Astrocyte of the cerebellum (primary cell): ENCODE measurements around the gene FAM118A.
"Not testable (repeated sequence)": the region's sequence is repeated elsewhere in the genome, so short reads cannot be mapped to it uniquely, and the experiment has no call there.

Source experiments
- DNase-seq: peaks from one replicate; pipeline ENCODE4 v3.0.0-alpha.2; 2011; ENCODE audit warnings: low read depth
- H3K4me3 ChIP-seq: 2 replicates; pipeline ENCODE4 v1.5.1; 2011; ENCODE audit warnings: mild to moderate bottlenecking, low read depth, low read length, moderate library complexity
- CTCF ChIP-seq: IDR thresholded peaks from 2 replicates; pipeline ENCODE4 v1.5.1; 2012; ENCODE audit warnings: low read length, low read depth, moderate library complexity, mild to moderate bottlenecking; ENCODE audit errors: missing control alignments
- in situ Hi-C: cut with HindIII; loops from 2 replicates; pipeline ENCODE4 v1.10.0; 2017; ENCODE audit warnings: low sequenced_read_pairs

The FAM118A gene

GRCh38 chr22:45272498-45272897 lies 37.2 kb upstream of the FAM118A start:
- no peak for TF ChIP-seq CTCF
- no peak overlapping the region for H3K4me3 ChIP-seq
- in situ Hi-C loops = loop anchor here (5.0 kb wide), 3 partner anchors 60 to 280 kb away; no protein-coding TSS in a partner anchor
- no peak for DNase-seq

- TF ChIP-seq CTCF = no peak
- no peak for DNase-seq
- in situ Hi-C loops = loop anchor here (5.0 kb wide), 3 partner anchors 59 to 279 kb away; no protein-coding TSS in a partner anchor
Measured at GRCh38 chr22:45273452-45274075, 36.2 kb upstream of the FAM118A start.

GRCh38 chr22:45276507-45277105 lies 33.1 kb upstream of the FAM118A start:
- in situ Hi-C loops = loop anchor here (5.0 kb wide), 1 partner anchor 151 kb away; no protein-coding TSS in a partner anchor
- DNase-seq = no peak
- TF ChIP-seq CTCF = no peak

More at GRCh38 chr22:45273452-45274075, 36.2 kb upstream of the FAM118A start:
- no peak overlapping the region for H3K4me3 ChIP-seq

GRCh38 chr22:45277720-45278119 lies 32.0 kb upstream of the FAM118A start:
- DNase-seq, H3K4me3 ChIP-seq: not testable (repeated sequence)
- in situ Hi-C loops = loop anchor here (5.0 kb wide), 1 partner anchor 150 kb away; no protein-coding TSS in a partner anchor

More at GRCh38 chr22:45276507-45277105, 33.1 kb upstream of the FAM118A start:
- H3K4me3 ChIP-seq = no peak overlapping the region

GRCh38 chr22:45278125-45278524 lies 31.6 kb upstream of the FAM118A start:
- H3K4me3 ChIP-seq = no peak overlapping the region
- in situ Hi-C loops = loop anchor here (5.0 kb wide), 1 partner anchor 149 kb away; no protein-coding TSS in a partner anchor
- TF ChIP-seq CTCF = no peak
- no peak for DNase-seq

GRCh38 chr22:45280587-45280980 lies 29.1 kb upstream of the FAM118A start:
- no peak for DNase-seq
- in situ Hi-C loops = no loop called here
- no peak overlapping the region for H3K4me3 ChIP-seq
- TF ChIP-seq CTCF = no peak

GRCh38 chr22:45281010-45281409 lies 28.7 kb upstream of the FAM118A start:
- in situ Hi-C loops = no loop called here
- DNase-seq = no peak
- H3K4me3 ChIP-seq = no peak overlapping the region
- TF ChIP-seq CTCF = no peak
